Measurements from ENCODE around the gene EFCAB9.

Gene EFCAB9

GRCh38 chr5:172178991-172179989 is 14.7 kb upstream of the EFCAB9 start:
- peaks cover 8% of the 10 kb centered on the region for H3K36me3 ChIP-seq (ENCODE audit: control insufficient read depth, insufficient read depth, low read length, severe bottlenecking)
- peak; percentile 78 for DNase-seq (ENCODE audit: low read depth)
- H3K27me3 ChIP-seq (replicated peaks; ENCODE audit: control insufficient read depth, insufficient read depth, low read length): no peaks in the 10 kb centered on the region
- peak overlapping the region; percentile 1 for H3K4me3 ChIP-seq (ENCODE audit: low read length)
- no peaks in the 10 kb centered on the region for H3K9me3 ChIP-seq (ENCODE audit: control insufficient read depth, low read length)
- peak overlapping the region; percentile 5 for H3K9ac ChIP-seq (ENCODE audit: low read length)
- peaks cover 16% of the 10 kb centered on the region for H3K4me1 ChIP-seq (ENCODE audit: control insufficient read depth, insufficient read depth, low read length)

- Histone ChIP-seq H3K4me1 (ENCODE audit: control insufficient read depth, insufficient read depth, low read length) (peaks cover 19% of the 10 kb centered on the region), H3K4me3 (ENCODE audit: low read length) (no peak overlapping the region), H3K9ac (ENCODE audit: low read length) (no peak overlapping the region), H3K27me3 (replicated peaks; ENCODE audit: control insufficient read depth, insufficient read depth, low read length) (no peaks in the 10 kb centered on the region), H3K36me3 (ENCODE audit: control insufficient read depth, insufficient read depth, low read length, severe bottlenecking) (peaks cover 12% of the 10 kb centered on the region), H3K9me3 (ENCODE audit: control insufficient read depth, low read length) (no peaks in the 10 kb centered on the region)
- DNase-seq (ENCODE audit: low read depth): no peak
These were observed 13.0 kb upstream of the EFCAB9 start for GRCh38 chr5:172180936-172181335.

- DNase-seq (ENCODE audit: low read depth): no peak
- Histone ChIP-seq H3K4me1 (ENCODE audit: control insufficient read depth, insufficient read depth, low read length) (peaks cover 29% of the 10 kb centered on the region), H3K9ac (ENCODE audit: low read length) (no peak overlapping the region), H3K4me3 (ENCODE audit: low read length) (no peak overlapping the region), H3K27me3 (replicated peaks; ENCODE audit: control insufficient read depth, insufficient read depth, low read length) (no peaks in the 10 kb centered on the region), H3K9me3 (ENCODE audit: control insufficient read depth, low read length) (no peaks in the 10 kb centered on the region), H3K36me3 (ENCODE audit: control insufficient read depth, insufficient read depth, low read length, severe bottlenecking) (peaks cover 12% of the 10 kb centered on the region)
These were observed 11.7 kb upstream of the EFCAB9 start for GRCh38 chr5:172182291-172182690.

- DNase-seq (ENCODE audit: low read depth): no peak
- H3K27me3 ChIP-seq (replicated peaks; ENCODE audit: control insufficient read depth, insufficient read depth, low read length): no peaks in the 10 kb centered on the region
- no peaks in the 10 kb centered on the region for H3K9me3 ChIP-seq (ENCODE audit: control insufficient read depth, low read length)
- H3K9ac ChIP-seq (ENCODE audit: low read length): no peak overlapping the region
- H3K36me3 ChIP-seq (ENCODE audit: control insufficient read depth, insufficient read depth, low read length, severe bottlenecking): peaks cover 12% of the 10 kb centered on the region
- peaks cover 29% of the 10 kb centered on the region for H3K4me1 ChIP-seq (ENCODE audit: control insufficient read depth, insufficient read depth, low read length)
- no peak overlapping the region for H3K4me3 ChIP-seq (ENCODE audit: low read length)
These were observed 10.1 kb upstream of the EFCAB9 start for GRCh38 chr5:172183881-172184280.

DNA sequence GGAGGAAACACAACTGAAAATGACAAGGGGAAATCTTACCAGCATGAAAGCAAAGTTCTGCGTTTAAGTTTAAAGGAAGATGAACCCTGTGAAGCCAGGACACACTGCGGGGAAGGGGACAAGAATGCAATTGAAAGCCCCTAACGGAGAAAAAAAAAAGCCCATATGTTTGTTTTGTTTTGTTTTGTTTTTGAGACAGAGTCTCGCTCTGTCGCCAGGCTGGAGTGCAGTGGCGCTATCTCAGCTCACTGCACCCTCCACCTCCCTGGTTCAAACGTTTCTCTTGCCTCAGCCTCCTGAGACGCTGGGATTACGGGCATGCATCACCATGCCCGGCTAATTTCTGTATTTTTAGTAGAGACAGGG is 8.9 kb upstream of the EFCAB9 start:
- no peak for DNase-seq (ENCODE audit: low read depth)
- Histone ChIP-seq H3K27me3 (replicated peaks; ENCODE audit: control insufficient read depth, insufficient read depth, low read length) (no peaks in the 10 kb centered on the region), H3K36me3 (ENCODE audit: control insufficient read depth, insufficient read depth, low read length, severe bottlenecking) (peaks cover 12% of the 10 kb centered on the region), H3K4me1 (ENCODE audit: control insufficient read depth, insufficient read depth, low read length) (peaks cover 20% of the 10 kb centered on the region), H3K4me3 (ENCODE audit: low read length) (no peak overlapping the region), H3K9ac (ENCODE audit: low read length) (no peak overlapping the region), H3K9me3 (ENCODE audit: control insufficient read depth, low read length) (no peaks in the 10 kb centered on the region)

DNA sequence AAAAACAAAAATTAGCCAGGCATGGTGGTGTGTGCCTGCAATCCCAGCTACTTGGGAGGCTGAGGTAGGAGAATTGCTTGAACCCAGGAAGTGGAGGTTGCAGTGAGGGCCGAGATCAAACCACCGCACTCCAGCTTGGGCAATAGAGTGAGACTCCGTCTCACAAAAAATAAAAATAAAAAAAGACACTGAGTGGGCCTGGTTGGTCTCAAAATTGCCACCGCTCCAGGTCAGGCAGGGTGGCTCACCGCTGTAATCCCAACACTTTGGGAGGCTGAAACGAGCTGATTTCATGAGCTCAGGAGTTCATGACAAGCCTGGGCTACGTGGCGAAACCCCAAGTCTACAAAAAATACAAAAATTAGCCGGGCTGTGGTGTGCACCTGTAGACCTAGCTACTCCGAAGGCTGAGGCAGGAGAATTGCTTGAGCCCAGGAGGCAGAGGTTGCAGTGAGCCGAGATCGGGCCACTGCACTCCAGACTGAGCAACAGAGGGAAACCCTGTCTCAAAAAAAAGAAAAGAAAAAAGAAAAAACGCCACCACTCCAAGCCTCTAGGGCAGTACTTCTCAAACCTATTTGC is 7.8 kb upstream of the EFCAB9 start:
- peak overlapping the region; percentile 92 for H3K4me3 ChIP-seq (ENCODE audit: low read length)
- H3K27me3 ChIP-seq (replicated peaks; ENCODE audit: control insufficient read depth, insufficient read depth, low read length): no peaks in the 10 kb centered on the region
- no peaks in the 10 kb centered on the region for H3K9me3 ChIP-seq (ENCODE audit: control insufficient read depth, low read length)
- peaks cover 8% of the 10 kb centered on the region for H3K36me3 ChIP-seq (ENCODE audit: control insufficient read depth, insufficient read depth, low read length, severe bottlenecking)
- peak overlapping the region; percentile 93 for H3K9ac ChIP-seq (ENCODE audit: low read length)
- peaks cover 20% of the 10 kb centered on the region for H3K4me1 ChIP-seq (ENCODE audit: control insufficient read depth, insufficient read depth, low read length)
- DNase-seq (ENCODE audit: low read depth): no peak

DNA sequence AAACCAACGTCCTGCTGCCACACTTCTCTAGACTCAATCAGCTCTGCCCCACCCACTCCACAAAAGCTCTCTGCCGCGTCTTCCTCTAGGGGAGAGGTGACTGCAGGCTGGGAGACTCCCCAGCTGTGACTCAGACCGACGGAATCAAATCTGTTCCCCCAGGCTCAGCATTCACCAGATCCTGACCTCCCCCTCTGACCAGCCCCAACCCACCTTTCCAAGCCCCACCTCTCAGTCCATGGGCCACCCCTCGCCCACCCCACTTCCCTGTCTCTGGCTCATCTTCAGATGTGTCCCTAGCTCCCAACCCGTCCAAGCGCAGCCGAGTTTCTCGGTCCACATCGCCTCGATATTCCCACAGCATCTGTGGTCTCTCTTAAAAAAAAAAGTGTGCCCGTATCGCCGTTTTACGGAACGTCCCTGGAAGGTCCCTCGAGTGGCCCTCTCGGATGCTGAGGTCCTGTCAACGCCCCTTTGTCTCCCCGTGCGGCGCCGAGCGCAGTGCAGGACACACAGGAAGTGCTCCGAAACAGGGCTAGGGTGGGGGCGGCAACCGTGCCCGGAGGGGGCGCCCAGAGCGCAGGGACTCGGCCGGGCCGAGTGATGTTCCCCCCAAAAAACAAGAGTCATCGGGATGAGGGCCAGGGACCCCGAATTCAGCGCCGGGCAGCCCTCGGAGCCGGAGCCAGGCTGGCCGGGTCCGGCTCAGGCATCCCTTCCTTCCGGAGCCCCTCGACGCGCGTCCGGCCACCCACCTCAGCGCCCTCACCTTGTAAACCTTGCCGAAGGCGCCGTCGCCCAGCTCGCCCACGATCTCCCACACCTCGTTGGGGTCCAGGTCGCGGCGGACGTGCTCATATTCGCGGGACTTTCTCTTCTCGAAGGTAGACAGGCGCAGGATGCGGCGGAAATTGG is 6.6 kb upstream of the EFCAB9 start:
- Histone ChIP-seq H3K4me3 (ENCODE audit: low read length) (peak overlapping the region; percentile 92), H3K27me3 (replicated peaks; ENCODE audit: control insufficient read depth, insufficient read depth, low read length) (no peaks in the 10 kb centered on the region), H3K4me1 (ENCODE audit: control insufficient read depth, insufficient read depth, low read length) (peaks cover 20% of the 10 kb centered on the region), H3K9me3 (ENCODE audit: control insufficient read depth, low read length) (no peaks in the 10 kb centered on the region), H3K9ac (ENCODE audit: low read length) (peak overlapping the region; percentile 93), H3K36me3 (ENCODE audit: control insufficient read depth, insufficient read depth, low read length, severe bottlenecking) (peaks cover 8% of the 10 kb centered on the region)
- peak; percentile 89 for DNase-seq (ENCODE audit: low read depth)

GRCh38 chr5:172188033-172188892 is 5.7 kb upstream of the EFCAB9 start, which contains the start of gene STK10:
Gene STK10 (minus strand): TSS chr5:172188224. CDS start chr5:172188042, 182 bp downstream.
- Histone ChIP-seq H3K4me3 (ENCODE audit: low read length) (peak within 1 kb of the TSS; percentile 92), H3K27me3 (replicated peaks; ENCODE audit: control insufficient read depth, insufficient read depth, low read length) (no peaks in the 10 kb centered on the region), H3K36me3 (ENCODE audit: control insufficient read depth, insufficient read depth, low read length, severe bottlenecking) (peaks cover 8% of the 10 kb centered on the region), H3K9ac (ENCODE audit: low read length) (peak within 1 kb of the TSS; percentile 93), H3K9me3 (ENCODE audit: control insufficient read depth, low read length) (no peaks in the 10 kb centered on the region), H3K4me1 (ENCODE audit: control insufficient read depth, insufficient read depth, low read length) (peaks cover 20% of the 10 kb centered on the region)
- peak; percentile 97 for DNase-seq (ENCODE audit: low read depth)

GRCh38 chr5:172188893-172189692 is 4.9 kb upstream of the EFCAB9 start:
- H3K27me3 ChIP-seq (replicated peaks; ENCODE audit: control insufficient read depth, insufficient read depth, low read length): no peaks in the 10 kb centered on the region
- H3K4me1 ChIP-seq (ENCODE audit: control insufficient read depth, insufficient read depth, low read length): peaks cover 20% of the 10 kb centered on the region
- H3K36me3 ChIP-seq (ENCODE audit: control insufficient read depth, insufficient read depth, low read length, severe bottlenecking): peaks cover 6% of the 10 kb centered on the region
- no peaks in the 10 kb centered on the region for H3K9me3 ChIP-seq (ENCODE audit: control insufficient read depth, low read length)
- H3K9ac ChIP-seq (ENCODE audit: low read length): peak overlapping the region; percentile 93
- peak overlapping the region; percentile 92 for H3K4me3 ChIP-seq (ENCODE audit: low read length)
- DNase-seq (ENCODE audit: low read depth): no peak

Data from adipocyte (in vitro differentiated cells).